A549 (cell line): Measurements from ENCODE around the gene CBY1. TPM values are rescaled to one million over a fixed set of nuclear protein-coding genes. Genes with fewer than 3 reads are reported as not detected.
A peak's percentile ranks its signal among the peaks of the same experiment; 100 is the strongest.
"Not testable (repeated sequence)": the region's sequence is repeated elsewhere in the genome, so short reads cannot be mapped to it uniquely, and the experiment has no call there.

ENCODE experiments used
- ATAC-seq, 2 experiments: fragments of 200-7000 bp in 1 of 2; fragments of >200 bp in 1 of 2; cut with Nextera tagmentation in 1 of 2; cut with Tn5 transposase in 1 of 2; 3 replicates each; pipeline versions ENCODE4 v1.8.0 to v1.9.1; 2018 to 2020; ENCODE audit warnings: mild to moderate bottlenecking in 1 of 2, moderate library complexity in 1 of 2
- CTCF ChIA-PET: fragments of 300-600 bp; sonication (Branson Sonifier 250); formaldehyde crosslinking; extraction: SDS; loops from one replicate; lab custom pipeline; 2021; ENCODE audit warnings: antibody characterized with exemption, inconsistent platforms; lab: Yijun Ruan, JAX
- POLR2A ChIA-PET: fragments of 350-600 bp; formaldehyde crosslinking; extraction: SDS; loops from one replicate; lab custom pipeline; 2021; ENCODE audit warnings: antibody characterized with exemption, inconsistent platforms; lab: Yijun Ruan, JAX
- DNase-seq, 2 experiments: peaks; one replicate each; pipeline versions ENCODE4 v3.0.0 to v3.0.0-alpha.2; 2011 to 2016; ENCODE audit warnings: low read depth in 1 of 2, low spot score in 1 of 2
- FAIRE-seq: peaks from 2 replicates; lab custom pipeline; 2011; peaks lifted over from hg19 to GRCh38; lab: Jason Lieb, UNC
- H3K27ac ChIP-seq, 2 experiments: fragments of >200 bp; sonication (Bioruptor Twin); formaldehyde crosslinking; 3 replicates each; pipeline ENCODE4 v1.5.1; 2016 to 2017
- H3K4me1 ChIP-seq: fragments of >200 bp; sonication (Bioruptor Twin); formaldehyde crosslinking; 3 replicates; pipeline ENCODE4 v1.6.1; 2016
- H3K4me2 ChIP-seq: fragments of >200 bp; sonication (Bioruptor Twin); formaldehyde crosslinking; 3 replicates; pipeline ENCODE4 v1.6.1; 2016
- H3K4me3 ChIP-seq: fragments of >200 bp; sonication (Bioruptor Twin); formaldehyde crosslinking; 3 replicates; pipeline ENCODE4 v1.5.1; 2016
- H3K9me3 ChIP-seq: fragments of >200 bp; sonication (Bioruptor Twin); formaldehyde crosslinking; 3 replicates; pipeline ENCODE4 v1.6.1; 2016
- BCL3 ChIP-seq: fragments of >200 bp; sonication (Bioruptor Twin); formaldehyde crosslinking; IDR thresholded peaks from 3 replicates; pipeline ENCODE4 v1.6.1; 2016
- CBX8 ChIP-seq: fragments of 200-600 bp; sonication (generic); IDR thresholded peaks from 2 replicates; pipeline ENCODE4 v1.6.1; 2016
- CEBPB ChIP-seq, 2 experiments: fragments of >200 bp in 1 of 2; sonication (Bioruptor Twin) in 1 of 2; formaldehyde crosslinking in 1 of 2; IDR thresholded peaks; 2 replicates each; pipeline ENCODE4 v1.6.1; 2012 to 2016
- EHF ChIP-seq: fragments of 250-450 bp; sonication (Bioruptor Pico); IDR thresholded peaks from 2 replicates; pipeline ENCODE4 v1.5.0; 2020; ENCODE audit warnings: mild to moderate bottlenecking
- EHMT2 ChIP-seq: fragments of 200-600 bp; sonication (generic); IDR thresholded peaks from 2 replicates; pipeline ENCODE4 v1.6.1; 2016; ENCODE audit warnings: antibody characterized with exemption, low read depth, mild to moderate bottlenecking, moderate library complexity
- EP300 ChIP-seq, 2 experiments: fragments of >200 bp; sonication (Bioruptor Twin); formaldehyde crosslinking; IDR thresholded peaks; 2 replicates in 1 of 2; 3 replicates in 1 of 2; pipeline ENCODE4 v1.6.1; 2016 to 2017
- FOSL2 ChIP-seq, 2 experiments: fragments of 450-650 bp in 1 of 2; fragments of >200 bp in 1 of 2; sonication (Bioruptor Twin) in 1 of 2; formaldehyde crosslinking; IDR thresholded peaks; 2 replicates each; pipeline versions ENCODE4 v1.5.0 to v1.6.1; 2016 to 2020; ENCODE audit warnings: mild to moderate bottlenecking in 1 of 2, moderate library complexity in 1 of 2
- HDAC2 ChIP-seq: fragments of 200-600 bp; sonication (generic); IDR thresholded peaks from 2 replicates; pipeline ENCODE4 v1.6.1; 2016
- HOXB13 ChIP-seq: fragments of 250-450 bp; sonication (Bioruptor Pico); IDR thresholded peaks from 2 replicates; pipeline ENCODE4 v1.5.0; 2020; ENCODE audit warnings: low read depth, mild to moderate bottlenecking, moderate library complexity
- MAFK ChIP-seq: fragments of 450-650 bp; IDR thresholded peaks from 2 replicates; pipeline ENCODE4 v1.6.1; 2014; ENCODE audit not compliant: partially characterized antibody
- MAX ChIP-seq: IDR thresholded peaks from 2 replicates; pipeline ENCODE4 v1.6.1; 2012
- MYC ChIP-seq: IDR thresholded peaks from 2 replicates; pipeline ENCODE4 v1.6.1; 2012; ENCODE audit warnings: mild to moderate bottlenecking, inconsistent platforms, low read length, improper control_type of control experiment, borderline replicate concordance
- NFE2L2 ChIP-seq: fragments of 150-350 bp; conservative IDR thresholded peaks from 2 replicates; pipeline ENCODE4 v1.6.1; 2014; ENCODE audit warnings: low read length
- NPAS2 ChIP-seq: fragments of 250-450 bp; sonication (Bioruptor Pico); IDR thresholded peaks from 2 replicates; pipeline ENCODE4 v1.8.0; 2022; ENCODE audit warnings: mild to moderate bottlenecking, moderate library complexity, borderline replicate concordance
- NR3C1 ChIP-seq: fragments of >200 bp; sonication (Bioruptor Twin); formaldehyde crosslinking; IDR thresholded peaks from 3 replicates; pipeline ENCODE4 v1.6.1; 2017
- PHF8 ChIP-seq: fragments of 200-600 bp; sonication (generic); IDR thresholded peaks from 2 replicates; pipeline ENCODE4 v1.6.1; 2016; ENCODE audit warnings: low read depth, mild to moderate bottlenecking, antibody characterized with exemption, moderate library complexity, borderline replicate concordance
- RAD21 ChIP-seq, 2 experiments: fragments of >200 bp in 1 of 2; sonication (Bioruptor Twin) in 1 of 2; formaldehyde crosslinking in 1 of 2; IDR thresholded peaks in 1 of 2; conservative IDR thresholded peaks in 1 of 2; 2 replicates in 1 of 2; 3 replicates in 1 of 2; pipeline ENCODE4 v1.6.1; 2012 to 2018; ENCODE audit warnings: inconsistent platforms in 1 of 2
- ZNF302 ChIP-seq: fragments of 250-450 bp; sonication (Bioruptor Pico); IDR thresholded peaks from 2 replicates; pipeline ENCODE4 v1.9.0; 2021; ENCODE audit warnings: inconsistent platforms, mild to moderate bottlenecking, moderate library complexity
- ZSCAN20 ChIP-seq: fragments of 250-450 bp; sonication (Bioruptor Pico); IDR thresholded peaks from 2 replicates; pipeline ENCODE4 v1.8.0; 2022; ENCODE audit warnings: mild to moderate bottlenecking, moderate library complexity
- WGBS: methylation state at CpG from one replicate; pipeline ENCODE4 v1.1.6; 2017; ENCODE audit errors: missing lambda C conversion rate; 5-methylcytosine and 5-hydroxymethylcytosine counted together
- polyA plus RNA-seq, 4 experiments: library from polyadenylated mRNA; depleted of rRNA in 3 of 4; stranded (reverse); fragments of >200 nt; fragmentation: RNase III in 1 of 4; extraction: RNeasy Plus Mini Kit Qiagen cat#74134 plus additional on column Dnase treatment in 1 of 4; gene quantifications; 2 replicates in 3 of 4; 3 replicates in 1 of 4; pipeline ENCODE4 v1.2.3, GENCODE V29; 2011 to 2017
- TF ChIP-seq, protein P1 (sequence below): fragments of 250-450 bp; sonication (Bioruptor Pico); IDR thresholded peaks from 2 replicates; pipeline ENCODE4 v1.5.0; 2021; ENCODE audit warnings: mild to moderate bottlenecking, moderate library complexity, borderline replicate concordance
- TF ChIP-seq, protein P2 (sequence below): IDR thresholded peaks from 2 replicates; pipeline ENCODE4 v1.6.1; 2012; ENCODE audit warnings: low read depth, borderline replicate concordance

Gene CBY1
- polyA plus RNA-seq, 2 of the 4 experiments (the other 2 are of a cell fraction): 19.4 to 20.8 TPM

DNA sequence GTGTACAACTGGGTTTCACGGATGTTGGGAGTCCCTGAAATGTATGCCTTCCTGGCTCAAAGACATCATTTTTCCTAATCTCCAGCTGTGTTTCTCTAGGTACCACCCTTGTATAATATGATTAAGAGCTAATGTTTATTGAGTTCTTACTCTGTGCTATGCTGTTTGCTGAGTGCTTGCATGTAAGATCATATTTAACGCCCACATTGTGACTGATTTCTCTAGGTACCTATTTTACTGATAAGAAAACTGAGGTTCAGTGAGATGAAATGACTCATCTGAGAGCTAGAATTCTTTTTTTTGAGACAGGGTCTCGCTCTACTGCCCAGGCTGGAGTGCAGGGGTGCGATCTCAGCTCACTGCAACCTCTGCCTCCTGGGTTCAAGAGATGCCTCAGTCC is 42.9 kb upstream of the CBY1 start:
- TF ChIP-seq PHF8 (no peak), CEBPB (IDR thresholded peaks at IDR 0.05) (no peak), HOXB13 (CRISPR knock-in tag) (no peak), EHMT2 (no peak), HDAC2 (no peak), MYC (no peak), MAX (no peak), ZSCAN20 (CRISPR knock-in tag) (no peak), NFE2L2 (no peak), EP300 (IDR thresholded peaks at IDR 0.05) (no peak), CBX8 (no peak)
- TF ChIP-seq, protein P1, sequence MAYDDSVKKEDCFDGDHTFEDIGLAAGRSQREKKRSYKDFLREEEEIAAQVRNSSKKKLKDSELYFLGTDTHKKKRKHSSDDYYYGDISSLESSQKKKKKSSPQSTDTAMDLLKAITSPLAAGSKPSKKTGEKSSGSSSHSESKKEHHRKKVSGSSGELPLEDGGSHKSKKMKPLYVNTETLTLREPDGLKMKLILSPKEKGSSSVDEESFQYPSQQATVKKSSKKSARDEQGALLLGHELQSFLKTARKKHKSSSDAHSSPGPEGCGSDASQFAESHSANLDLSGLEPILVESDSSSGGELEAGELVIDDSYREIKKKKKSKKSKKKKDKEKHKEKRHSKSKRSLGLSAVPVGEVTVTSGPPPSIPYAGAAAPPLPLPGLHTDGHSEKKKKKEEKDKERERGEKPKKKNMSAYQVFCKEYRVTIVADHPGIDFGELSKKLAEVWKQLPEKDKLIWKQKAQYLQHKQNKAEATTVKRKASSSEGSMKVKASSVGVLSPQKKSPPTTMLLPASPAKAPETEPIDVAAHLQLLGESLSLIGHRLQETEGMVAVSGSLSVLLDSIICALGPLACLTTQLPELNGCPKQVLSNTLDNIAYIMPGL (CRISPR knock-in tag): no peak
- FAIRE-seq (no peak), DNase-seq (no peak), ATAC-seq (no peak)
- no peak overlapping the region for H3K27ac ChIP-seq
- WGBS: 92% methylated on average over 4 of the region's 4 CpGs
- H3K4me3 ChIP-seq: no peak overlapping the region
- H3K4me2 ChIP-seq: no peak overlapping the region
- no peaks in the 10 kb centered on the region; the same call in 2 of the 3 replicates for H3K4me1 ChIP-seq
- POLR2A ChIA-PET: no interaction called here
- CTCF ChIA-PET: no interaction called here
- peaks cover 1% of the 10 kb centered on the region; the same call in 1 of the 3 replicates for H3K9me3 ChIP-seq

DNA sequence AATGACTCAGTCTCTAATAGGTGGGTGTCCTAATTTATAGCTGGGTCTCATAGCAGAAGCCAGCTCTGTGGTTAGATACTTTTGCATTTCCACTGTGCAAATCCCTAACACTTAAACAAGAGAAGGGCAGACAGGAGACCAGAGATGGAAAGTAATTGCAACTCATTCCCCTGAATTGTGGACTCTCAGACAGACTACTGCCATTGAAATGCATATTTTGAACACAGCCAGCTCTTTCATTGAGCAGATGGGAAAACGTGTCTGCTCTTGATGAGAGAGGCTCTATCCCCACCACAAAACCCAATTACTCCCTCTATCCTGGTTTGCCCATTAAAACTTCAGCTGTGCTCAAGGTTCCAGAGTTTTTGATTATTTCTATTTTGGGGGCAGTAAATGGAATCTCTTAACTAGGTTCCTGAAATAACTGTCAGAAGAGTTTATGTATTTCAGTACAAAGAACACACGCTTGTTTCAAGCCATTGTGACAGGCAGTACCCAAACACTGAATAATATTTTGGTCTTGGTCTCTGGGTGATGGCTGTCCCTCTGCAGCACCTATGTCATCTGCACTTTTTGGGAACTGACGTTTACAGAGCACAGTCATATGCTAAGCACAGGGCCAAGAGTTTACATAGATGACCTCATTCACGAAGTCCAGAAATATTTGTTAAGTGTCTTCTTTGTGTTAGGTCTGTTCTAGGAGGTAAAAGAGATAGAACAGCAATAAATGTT is 41.9 kb upstream of the CBY1 start:
- TF ChIP-seq NPAS2 (CRISPR knock-in tag): no peak
- TF ChIP-seq, protein P2, sequence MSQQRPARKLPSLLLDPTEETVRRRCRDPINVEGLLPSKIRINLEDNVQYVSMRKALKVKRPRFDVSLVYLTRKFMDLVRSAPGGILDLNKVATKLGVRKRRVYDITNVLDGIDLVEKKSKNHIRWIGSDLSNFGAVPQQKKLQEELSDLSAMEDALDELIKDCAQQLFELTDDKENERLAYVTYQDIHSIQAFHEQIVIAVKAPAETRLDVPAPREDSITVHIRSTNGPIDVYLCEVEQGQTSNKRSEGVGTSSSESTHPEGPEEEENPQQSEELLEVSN: no peak
- TF ChIP-seq MYC: no peak
- TF ChIP-seq BCL3: no peak
- no peak for FAIRE-seq
- ChIA-PET CTCF (interaction anchor here (1.5 kb wide), 1 partner anchor 42 kb away, joined by 3 read pairs; no protein-coding TSS in a partner anchor), POLR2A (no interaction called here)
- ATAC-seq: no peak
- peak in 1 of 2 experiments; percentile 12 for DNase-seq
- H3K27ac ChIP-seq: no peak overlapping the region
- H3K4me3 ChIP-seq: no peak overlapping the region
- peaks cover 6% of the 10 kb centered on the region; the same call in 1 of the 3 replicates for H3K9me3 ChIP-seq
- WGBS: 56% methylated on average over 4 of the region's 4 CpGs
- no peaks in the 10 kb centered on the region; the same call in 2 of the 3 replicates for H3K4me1 ChIP-seq
- H3K4me2 ChIP-seq: no peak overlapping the region

DNA sequence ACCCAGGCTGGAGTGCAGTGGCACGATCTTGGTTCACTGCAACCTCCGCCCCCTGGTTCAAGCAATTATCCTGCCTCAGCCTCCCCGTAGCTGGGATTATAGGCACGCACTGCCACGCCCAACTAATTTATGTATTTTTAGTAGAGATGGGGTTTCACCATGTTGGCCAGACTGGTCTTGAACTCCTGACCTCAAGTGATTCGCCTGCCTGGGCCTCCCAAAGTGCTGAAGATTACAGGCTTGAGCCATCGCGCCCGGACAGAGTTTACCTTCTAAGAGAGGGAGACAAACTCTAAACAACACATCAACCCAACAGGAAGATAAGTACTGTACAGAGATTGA is 41.4 kb upstream of the CBY1 start:
- H3K4me3 ChIP-seq, H3K4me2 ChIP-seq, ATAC-seq, H3K27ac ChIP-seq, FAIRE-seq, POLR2A ChIA-PET, DNase-seq, H3K4me1 ChIP-seq, H3K9me3 ChIP-seq: not testable (repeated sequence)
- WGBS: 79% methylated on average over 9 of the region's 9 CpGs
- CTCF ChIA-PET: interaction anchor here (1.5 kb wide), 1 partner anchor 42 kb away, joined by 3 read pairs; no protein-coding TSS in a partner anchor

DNA sequence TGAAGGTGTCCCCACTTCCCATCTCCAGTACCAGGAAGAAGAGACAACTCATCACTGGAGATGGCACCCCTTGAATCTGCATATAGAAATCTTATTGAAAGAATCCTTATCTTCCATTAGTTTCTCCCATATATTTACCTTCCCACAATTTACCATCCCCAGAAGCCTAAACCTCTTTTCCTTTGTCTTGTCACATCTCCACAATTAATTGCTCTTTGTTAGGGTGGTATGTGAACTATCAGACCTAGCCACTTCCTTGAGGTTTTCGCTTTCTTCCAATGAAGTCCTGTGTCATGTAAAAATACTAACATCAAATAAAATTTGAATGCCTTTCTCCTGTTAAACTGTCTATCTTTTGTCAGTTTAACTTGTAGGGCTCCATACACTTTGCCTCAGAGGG is 38.2 kb upstream of the CBY1 start:
- Histone ChIP-seq H3K4me2 (no peak overlapping the region), H3K9me3 (peaks cover 6% of the 10 kb centered on the region; the same call in 1 of the 3 replicates), H3K4me1 (no peaks in the 10 kb centered on the region; the same call in 2 of the 3 replicates), H3K4me3 (no peak overlapping the region), H3K27ac (no peak overlapping the region)
- POLR2A ChIA-PET: no interaction called here
- FAIRE-seq (no peak), ATAC-seq (no peak), DNase-seq (no peak)
- CTCF ChIA-PET: no interaction called here
- WGBS: 94% methylated on average over 1 of the region's 1 CpG
- TF ChIP-seq BCL3: no peak
- no peak for TF ChIP-seq ZSCAN20 (CRISPR knock-in tag)
- no peak for TF ChIP-seq ZNF302 (CRISPR knock-in tag)
- no peak for TF ChIP-seq FOSL2 (IDR thresholded peaks at IDR 0.05)
- no peak for TF ChIP-seq FOSL2 (CRISPR knock-in tag; IDR thresholded peaks at IDR 0.05)
- TF ChIP-seq RAD21 (conservative IDR thresholded peaks at IDR 0.05 in 1 of 2, IDR thresholded peaks at IDR 0.05 in 1 of 2): no peak
- TF ChIP-seq MAFK: no peak
- no peak for TF ChIP-seq EHF
- no peak for TF ChIP-seq NR3C1
- TF ChIP-seq, protein P2: no peak
- no peak for TF ChIP-seq HDAC2
